Measurements from ENCODE around the gene CNTNAP5. TPM values are rescaled to one million over a fixed set of nuclear protein-coding genes. Genes with fewer than 3 reads are reported as not detected.
A peak's percentile ranks its signal among the peaks of the same experiment; 100 is the strongest.

Gene CNTNAP5
- total RNA-seq, 1 donor from 2014 or later = not detected

DNA sequence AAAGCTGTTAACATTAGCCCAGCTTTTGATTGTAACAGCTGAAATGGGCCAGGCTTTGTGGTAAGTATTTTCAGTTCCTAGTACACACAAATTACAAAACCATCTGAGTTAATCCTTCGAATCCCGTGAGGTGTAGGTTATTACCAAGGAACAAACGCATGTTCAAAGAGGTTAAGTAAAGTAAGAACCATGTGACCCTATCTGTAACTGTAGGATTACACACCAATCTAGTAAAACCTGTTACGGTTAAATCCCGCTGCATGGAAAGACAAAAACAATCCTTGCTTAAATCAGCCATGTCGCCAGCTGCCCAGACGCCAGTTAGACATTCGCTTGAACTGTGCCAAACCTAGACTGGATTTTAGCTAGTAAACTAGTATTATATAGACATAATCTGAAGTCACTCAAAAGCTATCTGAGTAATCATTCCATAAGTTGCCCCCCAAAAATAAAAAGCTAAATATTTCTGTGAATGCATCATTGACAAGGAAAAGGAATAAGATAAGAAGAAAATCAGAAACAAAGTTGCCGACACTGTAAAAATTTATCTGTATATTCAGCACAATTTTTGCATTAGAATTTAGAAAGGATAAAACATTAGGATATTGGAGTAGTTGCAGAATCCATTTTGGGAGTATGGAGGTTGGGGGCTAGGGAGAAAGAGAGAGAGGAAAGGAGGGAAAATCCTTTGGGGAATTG lies 638.0 kb downstream of the CNTNAP5 start:
- H3K4me3 ChIP-seq (ENCODE audit: low read depth, low read length) = no peak overlapping the region
- TF ChIP-seq, protein P1, sequence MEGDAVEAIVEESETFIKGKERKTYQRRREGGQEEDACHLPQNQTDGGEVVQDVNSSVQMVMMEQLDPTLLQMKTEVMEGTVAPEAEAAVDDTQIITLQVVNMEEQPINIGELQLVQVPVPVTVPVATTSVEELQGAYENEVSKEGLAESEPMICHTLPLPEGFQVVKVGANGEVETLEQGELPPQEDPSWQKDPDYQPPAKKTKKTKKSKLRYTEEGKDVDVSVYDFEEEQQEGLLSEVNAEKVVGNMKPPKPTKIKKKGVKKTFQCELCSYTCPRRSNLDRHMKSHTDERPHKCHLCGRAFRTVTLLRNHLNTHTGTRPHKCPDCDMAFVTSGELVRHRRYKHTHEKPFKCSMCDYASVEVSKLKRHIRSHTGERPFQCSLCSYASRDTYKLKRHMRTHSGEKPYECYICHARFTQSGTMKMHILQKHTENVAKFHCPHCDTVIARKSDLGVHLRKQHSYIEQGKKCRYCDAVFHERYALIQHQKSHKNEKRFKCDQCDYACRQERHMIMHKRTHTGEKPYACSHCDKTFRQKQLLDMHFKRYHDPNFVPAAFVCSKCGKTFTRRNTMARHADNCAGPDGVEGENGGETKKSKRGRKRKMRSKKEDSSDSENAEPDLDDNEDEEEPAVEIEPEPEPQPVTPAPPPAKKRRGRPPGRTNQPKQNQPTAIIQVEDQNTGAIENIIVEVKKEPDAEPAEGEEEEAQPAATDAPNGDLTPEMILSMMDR (IDR thresholded peaks at IDR 0.05; ENCODE audit: insufficient read depth, low read length, severe bottlenecking) = no peak
- FAIRE-seq (no peak), DNase-seq (ENCODE audit: low read depth) (no peak)
- H3K27me3 ChIP-seq (ENCODE audit: control insufficient read depth, insufficient read depth, low read length) = no peaks in the 10 kb centered on the region
- H3K36me3 ChIP-seq (ENCODE audit: control insufficient read depth, insufficient read depth, low read length) = no peaks in the 10 kb centered on the region

DNA sequence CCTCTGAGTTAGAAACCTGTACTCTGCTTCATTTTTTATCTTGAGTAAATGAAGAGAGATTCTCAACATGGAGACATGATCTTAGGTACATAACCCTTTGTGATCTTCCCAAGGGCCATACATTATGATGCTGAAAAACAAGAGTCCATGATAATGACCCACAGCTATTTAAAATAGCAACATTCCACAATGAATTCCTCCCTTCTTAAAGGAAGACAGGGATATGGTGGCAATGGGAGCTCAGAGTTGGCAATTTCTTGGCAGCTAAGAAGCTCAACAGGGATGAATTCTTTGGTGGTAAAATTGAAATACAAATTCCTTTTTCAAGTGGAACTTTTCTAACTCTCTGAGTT lies 638.5 kb downstream of the CNTNAP5 start:
- FAIRE-seq (no peak), DNase-seq (ENCODE audit: low read depth) (no peak)
- TF ChIP-seq, protein P1 (IDR thresholded peaks at IDR 0.05; ENCODE audit: insufficient read depth, low read length, severe bottlenecking) = no peak
- Histone ChIP-seq H3K4me3 (ENCODE audit: low read depth, low read length) (no peak overlapping the region), H3K27me3 (ENCODE audit: control insufficient read depth, insufficient read depth, low read length) (no peaks in the 10 kb centered on the region), H3K36me3 (ENCODE audit: control insufficient read depth, insufficient read depth, low read length) (no peaks in the 10 kb centered on the region)

DNA sequence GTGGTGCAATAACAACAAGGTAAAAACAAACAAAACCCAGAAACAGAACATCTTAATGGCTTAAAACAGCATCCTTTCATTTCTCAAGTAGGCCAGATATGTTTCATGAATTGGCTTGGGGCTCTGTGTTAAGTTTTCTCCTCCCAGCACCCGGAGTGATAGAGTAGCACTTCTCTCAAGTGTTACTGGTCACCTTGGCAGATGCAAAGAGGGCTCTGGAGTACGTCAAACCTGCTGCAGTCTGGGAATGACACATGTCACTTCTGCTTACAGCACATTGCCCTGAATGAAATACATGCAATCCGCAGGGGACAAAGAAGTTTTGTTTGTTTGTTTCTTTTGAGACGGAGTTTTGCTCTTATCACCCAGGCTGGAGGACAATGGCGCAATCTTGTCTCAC lies 639.3 kb downstream of the CNTNAP5 start:
- H3K4me3 ChIP-seq (ENCODE audit: low read depth, low read length) = no peak overlapping the region
- TF ChIP-seq, protein P1 (IDR thresholded peaks at IDR 0.05; ENCODE audit: insufficient read depth, low read length, severe bottlenecking) = no peak
- FAIRE-seq (no peak), DNase-seq (ENCODE audit: low read depth) (no peak)
- H3K27me3 ChIP-seq (ENCODE audit: control insufficient read depth, insufficient read depth, low read length) = no peaks in the 10 kb centered on the region
- no peaks in the 10 kb centered on the region for H3K36me3 ChIP-seq (ENCODE audit: control insufficient read depth, insufficient read depth, low read length)

DNA sequence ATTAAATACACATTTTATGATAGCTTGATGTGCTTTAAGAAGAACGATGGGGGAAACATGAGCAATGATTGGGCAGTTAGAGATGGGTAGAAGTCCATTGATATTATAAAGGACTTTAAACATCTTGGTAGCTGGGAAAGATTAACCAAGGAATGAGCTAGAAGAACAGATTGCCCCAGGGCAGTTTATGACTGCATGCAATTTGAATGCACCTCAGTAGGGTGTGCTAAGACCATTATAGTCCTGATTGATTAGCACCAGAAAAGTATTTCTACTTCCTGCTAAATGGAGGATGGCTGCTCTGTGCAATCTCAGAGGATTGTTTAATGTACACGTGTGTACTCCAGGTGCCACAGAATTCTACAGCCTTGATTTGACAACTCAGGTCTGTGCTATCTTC lies 641.9 kb downstream of the CNTNAP5 start:
- no peak for FAIRE-seq
- TF ChIP-seq, protein P1 (IDR thresholded peaks at IDR 0.05; ENCODE audit: insufficient read depth, low read length, severe bottlenecking) = no peak
- Histone ChIP-seq H3K27me3 (ENCODE audit: control insufficient read depth, insufficient read depth, low read length) (no peaks in the 10 kb centered on the region), H3K36me3 (ENCODE audit: control insufficient read depth, insufficient read depth, low read length) (no peaks in the 10 kb centered on the region), H3K4me3 (ENCODE audit: low read depth, low read length) (no peak overlapping the region)
- peak; percentile 9 for DNase-seq (ENCODE audit: low read depth)

GRCh38 chr2:124668161-124668560 lies 643.1 kb downstream of the CNTNAP5 start:
- no peak for FAIRE-seq

More at GRCh38 chr2:124668161-124668560, 643.1 kb downstream of the CNTNAP5 start:
- H3K27me3 ChIP-seq (ENCODE audit: control insufficient read depth, insufficient read depth, low read length) = no peaks in the 10 kb centered on the region
- no peak for DNase-seq (ENCODE audit: low read depth)
- TF ChIP-seq, protein P1 (IDR thresholded peaks at IDR 0.05; ENCODE audit: insufficient read depth, low read length, severe bottlenecking) = no peak
- no peaks in the 10 kb centered on the region for H3K36me3 ChIP-seq (ENCODE audit: control insufficient read depth, insufficient read depth, low read length)
- no peak overlapping the region for H3K4me3 ChIP-seq (ENCODE audit: low read depth, low read length)

Measured in bronchial epithelial cell (primary cell).